HG03378 (cell line): ENCODE measurements around the gene BFSP2.

ENCODE experiments used
- ATAC-seq: cut with Tn5 transposase; IDR thresholded peaks from one replicate; pipeline ENCODE4 v1.9.1; 2021; ENCODE audit warnings: mild to moderate bottlenecking, moderate library complexity; ENCODE audit not compliant: unreplicated experiment

BFSP2 gene

DNA sequence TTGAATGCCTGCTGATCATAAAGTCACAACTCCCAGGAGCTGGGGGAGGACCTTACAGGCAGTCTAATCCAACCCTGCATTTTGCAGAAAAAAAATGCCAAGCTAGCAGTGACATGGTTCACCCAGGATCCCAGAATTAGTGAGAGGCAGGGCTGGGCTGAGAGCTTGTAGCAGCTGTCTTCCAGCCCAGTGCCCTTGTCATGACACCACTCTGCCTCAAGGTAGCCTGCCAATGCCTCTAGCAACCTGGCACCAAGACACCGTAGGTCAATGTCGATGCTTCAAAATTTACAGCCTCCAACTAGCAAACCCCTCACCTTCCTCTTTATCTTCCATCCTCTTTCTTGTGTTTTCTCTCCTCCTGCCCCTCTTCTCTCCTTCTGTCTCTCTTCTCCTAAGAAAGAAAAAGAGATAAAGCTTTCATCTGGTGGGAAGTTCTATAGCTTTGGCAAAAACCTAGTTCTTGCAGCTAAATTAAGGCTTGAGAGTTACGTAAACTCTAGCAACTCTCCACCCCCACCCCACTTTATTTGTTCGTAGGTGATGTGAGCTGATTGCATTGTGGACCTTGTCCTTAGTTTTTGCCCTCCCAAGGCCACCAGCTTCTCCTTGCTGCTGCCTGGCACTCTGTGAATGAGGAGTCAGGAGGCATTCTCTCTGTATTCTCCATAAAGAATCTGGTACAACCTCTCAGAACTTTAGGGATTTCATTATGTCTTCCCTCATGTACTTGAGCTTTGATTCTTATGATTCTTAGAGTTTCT lies 18.3 kb upstream of the BFSP2 start:
- ATAC-seq = no peak

- ATAC-seq = no peak
These were observed 16.7 kb upstream of the BFSP2 start for GRCh38 chr3:133383175-133383574.

DNA sequence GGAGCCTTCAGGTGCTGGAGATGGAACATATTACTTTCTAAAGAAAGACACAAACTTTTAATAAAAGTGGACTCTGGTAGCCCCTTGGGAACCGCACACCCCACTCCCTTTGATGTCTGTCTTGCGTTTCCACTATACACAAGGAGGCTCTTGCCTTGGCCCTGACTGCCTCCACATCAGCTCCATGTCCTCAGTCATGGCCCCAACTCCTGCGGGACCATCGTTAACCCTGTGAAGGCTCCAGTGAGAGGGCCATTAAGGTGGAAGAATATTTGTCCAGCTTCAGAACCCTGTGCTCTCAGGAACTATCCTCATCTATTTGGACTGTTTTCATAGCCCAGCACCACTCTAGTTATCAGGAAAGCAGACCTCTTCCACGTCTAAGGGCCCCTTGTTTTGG lies 16.1 kb upstream of the BFSP2 start:
- ATAC-seq = no peak

DNA sequence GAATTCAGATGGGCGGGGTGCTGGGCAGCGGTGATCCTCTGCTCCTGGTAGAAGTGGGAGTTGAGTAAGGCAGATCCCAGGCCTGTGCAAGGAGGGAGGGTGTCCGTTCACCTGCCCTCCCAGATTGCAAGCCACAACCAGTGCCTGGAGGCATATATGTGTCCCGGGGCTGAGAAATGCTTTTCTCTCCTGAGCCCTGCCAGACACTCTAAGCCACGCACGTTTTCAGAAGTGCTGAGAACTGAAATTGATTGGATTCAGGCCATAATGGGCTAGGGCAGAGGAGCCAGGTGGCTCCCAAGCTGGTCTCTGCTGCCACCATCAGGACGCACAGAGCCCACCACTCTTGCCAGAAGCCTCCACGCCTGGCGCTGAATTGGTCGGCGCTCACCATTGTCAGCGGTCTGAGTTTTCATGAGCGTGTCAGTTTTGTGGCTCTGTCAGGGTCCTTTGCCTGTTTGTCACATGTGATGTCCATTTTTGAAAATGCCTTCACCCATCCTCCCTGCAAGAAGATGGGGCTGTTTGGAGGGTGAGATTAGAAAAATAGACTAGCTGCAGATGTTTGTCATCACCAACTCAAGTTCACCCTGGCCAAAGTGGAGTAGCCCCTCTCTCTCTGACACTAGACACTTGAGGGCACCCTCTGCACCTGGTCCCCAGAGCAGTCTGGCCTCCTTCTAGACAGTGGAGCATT lies 15.4 kb upstream of the BFSP2 start:
- no peak for ATAC-seq

DNA sequence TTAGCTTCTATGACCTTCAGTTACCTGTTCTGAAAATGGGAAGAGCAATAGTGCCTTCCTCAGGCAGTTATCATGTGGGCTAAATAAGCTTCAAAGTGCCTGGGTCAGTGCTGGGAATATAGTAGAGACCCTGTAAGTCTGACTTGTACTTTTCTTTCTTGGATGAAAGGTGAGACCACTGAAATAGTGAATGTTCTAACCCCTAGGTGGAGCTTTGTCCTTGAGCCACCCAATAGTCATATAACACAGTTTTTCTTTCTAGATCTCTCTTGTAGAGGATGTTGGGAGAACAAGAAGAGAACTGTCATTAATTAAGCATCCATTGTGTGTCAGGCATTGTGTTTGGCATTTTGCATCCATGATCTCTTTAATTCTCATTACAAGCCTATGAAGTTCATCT lies 13.0 kb upstream of the BFSP2 start:
- ATAC-seq = no peak

GRCh38 chr3:133387341-133387740 lies 12.5 kb upstream of the BFSP2 start:
- no peak for ATAC-seq

DNA sequence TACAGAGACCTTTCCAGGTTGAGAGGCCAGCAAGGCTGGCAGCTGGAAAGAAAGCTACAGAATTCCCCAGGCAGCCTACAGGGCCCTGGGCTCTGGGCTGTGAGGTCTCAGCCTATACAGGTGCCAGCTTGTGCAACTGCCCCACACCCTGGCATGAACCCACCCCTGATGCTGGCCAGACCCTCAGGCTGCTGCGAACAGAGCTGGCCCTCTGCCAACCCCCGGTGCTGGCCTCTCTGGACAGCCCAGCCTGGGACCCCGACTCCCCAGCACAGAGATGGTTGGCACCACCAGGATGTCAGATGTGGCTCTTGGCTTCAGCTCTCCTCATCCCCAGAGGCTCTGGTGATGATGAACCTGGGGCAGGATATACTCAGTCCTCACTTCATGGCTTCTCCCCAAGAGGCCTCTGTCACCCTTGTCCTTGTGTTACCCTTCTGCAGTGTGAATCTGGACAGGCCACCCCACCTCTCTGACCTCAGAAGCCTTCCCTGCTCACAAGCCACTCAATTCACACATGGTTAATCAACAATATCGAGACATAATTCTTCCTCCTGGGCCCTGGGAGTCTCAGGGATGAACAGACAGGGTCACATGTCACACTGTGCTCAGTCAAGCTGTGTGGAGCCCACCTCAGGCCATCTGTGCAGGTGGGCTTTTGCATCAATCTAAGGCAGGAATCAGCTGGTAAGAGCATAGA lies 11.0 kb upstream of the BFSP2 start:
- ATAC-seq = no peak

- ATAC-seq = no peak
These were observed 9.1 kb upstream of the BFSP2 start for GRCh38 chr3:133390715-133391114.

DNA sequence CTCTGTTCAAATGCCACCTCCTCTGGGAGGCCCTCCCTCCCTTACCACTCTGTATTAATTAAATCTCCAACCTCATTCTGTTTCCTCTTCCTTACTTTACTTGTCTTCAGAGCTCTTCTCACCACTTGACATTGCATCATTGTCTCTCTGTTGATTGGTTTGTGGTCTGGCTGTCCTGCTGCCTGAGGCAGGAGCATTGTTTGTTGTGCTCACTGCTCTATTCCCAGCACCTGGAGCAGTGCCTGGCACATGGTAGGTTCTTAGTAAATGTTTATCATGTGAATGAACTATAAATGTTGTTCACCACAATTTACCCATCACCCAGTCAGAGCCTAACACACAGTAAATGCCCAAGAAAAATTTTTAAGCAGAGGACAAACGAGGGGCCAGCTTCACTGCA lies 6.7 kb upstream of the BFSP2 start:
- ATAC-seq = no peak

DNA sequence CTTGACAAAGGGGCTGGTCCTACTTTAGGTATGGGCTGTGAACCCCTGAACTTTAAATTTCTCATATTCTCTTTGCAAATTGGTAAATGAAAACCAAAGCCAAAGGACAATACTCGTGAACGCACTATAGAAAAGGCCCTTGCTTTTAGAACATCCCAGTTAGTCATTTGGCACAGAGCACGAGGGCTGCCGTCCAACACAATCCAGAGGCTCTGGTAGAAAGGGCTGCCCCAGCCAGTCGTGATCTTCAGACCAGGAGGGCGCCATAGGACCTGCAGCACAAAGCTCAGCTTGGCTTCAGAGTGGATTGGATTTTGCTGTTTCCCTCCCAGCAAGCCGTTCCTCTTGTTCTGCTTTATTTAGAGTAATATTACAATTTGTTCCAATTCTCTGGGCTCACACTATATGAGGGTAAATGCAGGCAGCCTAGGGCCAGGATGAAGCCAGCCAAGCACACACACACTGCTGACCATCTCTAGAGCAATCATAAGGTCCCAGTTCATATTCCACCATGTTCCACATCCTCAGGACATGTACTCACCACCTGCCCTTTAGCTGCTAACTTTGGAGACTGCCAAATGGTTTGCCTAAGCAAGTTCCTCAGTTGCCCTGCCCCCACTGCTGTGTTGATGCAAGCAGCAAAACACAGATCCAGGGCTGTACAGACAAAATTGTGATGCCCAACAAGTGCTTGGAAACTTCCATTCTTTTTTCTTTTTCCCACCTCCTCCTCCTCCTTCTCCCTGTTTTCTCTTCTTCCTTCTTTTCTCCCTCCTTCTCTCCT lies 6.0 kb upstream of the BFSP2 start:
- ATAC-seq = no peak

DNA sequence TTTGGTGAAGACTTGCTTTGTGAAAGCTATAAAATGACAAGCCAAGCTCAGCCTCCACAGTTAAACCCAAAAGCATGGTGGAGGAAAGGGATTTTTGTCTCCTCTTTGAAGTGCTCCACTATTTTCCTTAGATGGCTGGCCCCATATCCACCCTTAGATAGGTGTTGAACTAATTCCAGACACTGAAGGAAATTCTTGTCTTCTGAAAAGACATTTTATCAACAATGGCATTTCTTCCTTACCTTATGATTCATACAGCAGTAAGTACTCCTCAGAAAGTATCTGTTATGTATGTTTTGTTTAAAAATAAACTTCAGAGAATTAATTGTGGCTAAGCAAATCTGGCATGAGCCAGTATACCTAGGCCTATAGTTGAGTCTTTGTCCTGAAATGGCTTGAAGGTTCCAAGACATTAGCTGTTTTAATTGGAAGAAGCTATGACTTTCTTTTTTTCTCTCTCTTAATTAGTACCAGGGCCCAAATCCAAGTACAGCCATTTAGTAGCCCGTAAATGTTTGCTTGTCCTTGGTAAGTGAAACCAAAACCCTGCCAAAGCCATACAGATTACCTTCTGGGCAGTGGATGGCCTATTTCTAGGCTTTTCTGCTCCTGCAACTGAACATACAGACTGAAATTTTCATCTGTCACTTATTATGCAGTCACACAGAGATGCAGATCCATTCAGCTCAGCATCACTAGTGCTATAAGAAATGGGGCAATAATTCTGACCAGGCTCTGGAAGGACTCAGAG lies 5.1 kb upstream of the BFSP2 start:
- no peak for ATAC-seq

DNA sequence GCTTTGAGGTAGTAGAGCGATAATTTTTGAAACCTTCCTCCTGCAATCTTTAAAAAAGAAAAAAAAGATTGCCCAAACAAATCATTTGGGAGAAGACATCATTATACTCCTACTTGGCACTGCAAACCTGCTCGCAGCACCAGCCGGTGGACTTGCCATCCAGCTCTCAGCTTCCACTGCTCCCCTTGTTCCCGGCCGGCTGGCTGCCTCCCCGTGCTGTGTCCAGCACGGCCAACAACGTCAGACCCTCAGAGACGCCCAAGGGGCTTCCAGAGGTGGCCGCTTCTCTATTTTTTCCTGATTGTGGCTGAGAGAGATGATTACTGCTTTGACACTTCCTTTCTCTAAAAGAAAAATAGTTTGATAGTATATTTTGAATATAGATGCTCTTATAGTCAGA lies 3.0 kb upstream of the BFSP2 start:
- no peak for ATAC-seq

DNA sequence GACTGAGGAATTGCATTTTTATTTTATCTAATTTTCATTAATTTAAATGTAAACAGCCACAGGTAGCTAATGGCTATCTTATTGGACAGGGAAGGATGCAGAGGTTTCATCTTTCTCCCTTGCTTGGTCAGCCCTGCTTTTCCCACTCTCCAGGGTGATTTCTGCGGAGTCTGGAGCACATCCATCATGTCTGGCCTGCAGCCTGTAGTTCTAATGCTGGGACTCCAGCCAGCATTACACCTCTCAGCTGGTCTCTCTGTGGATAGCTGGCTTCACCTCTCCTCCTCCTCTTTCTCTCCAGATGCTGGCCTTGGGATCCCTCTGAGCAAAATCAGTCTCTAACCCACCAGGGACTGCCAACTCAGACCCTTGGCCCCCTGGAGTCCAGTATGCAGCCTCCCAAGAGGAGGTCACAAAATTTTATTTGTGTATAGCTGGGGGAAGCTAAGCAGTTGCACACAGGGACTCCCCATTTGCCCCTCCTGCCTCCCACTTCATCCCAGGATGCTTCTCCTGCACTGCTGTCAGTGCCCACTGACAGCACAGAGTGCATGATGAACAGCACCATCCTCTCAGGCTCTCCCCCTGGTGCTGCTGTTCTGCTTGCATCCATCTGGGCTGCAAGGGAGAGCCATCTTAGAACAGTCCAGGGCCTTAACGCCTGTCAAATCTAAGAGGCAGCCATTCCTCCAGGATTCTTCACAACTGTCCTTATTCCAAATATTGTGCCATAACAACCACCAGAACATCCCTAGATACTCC lies 1.7 kb downstream of the BFSP2 start:
- no peak for ATAC-seq

DNA sequence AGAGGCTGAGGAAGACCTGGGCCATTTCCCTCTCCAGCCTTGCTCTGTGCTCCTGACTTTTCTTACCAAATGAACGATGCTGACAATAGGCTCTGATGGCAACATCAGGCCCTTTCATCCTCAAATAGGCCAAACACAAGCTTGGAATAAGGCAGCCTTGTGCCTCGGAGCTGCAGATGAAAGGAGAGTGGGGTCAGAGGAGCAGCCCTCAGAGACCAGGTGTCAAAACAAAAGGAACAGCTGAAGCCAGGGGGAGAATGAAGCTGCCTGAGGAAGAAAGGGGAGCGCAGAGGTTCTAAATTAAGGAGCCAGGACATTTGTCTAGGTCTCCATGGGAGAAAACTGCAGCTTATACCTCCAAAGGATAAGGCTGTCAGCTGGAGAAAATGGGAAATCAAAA lies 5.1 kb downstream of the BFSP2 start:
- ATAC-seq = no peak

DNA sequence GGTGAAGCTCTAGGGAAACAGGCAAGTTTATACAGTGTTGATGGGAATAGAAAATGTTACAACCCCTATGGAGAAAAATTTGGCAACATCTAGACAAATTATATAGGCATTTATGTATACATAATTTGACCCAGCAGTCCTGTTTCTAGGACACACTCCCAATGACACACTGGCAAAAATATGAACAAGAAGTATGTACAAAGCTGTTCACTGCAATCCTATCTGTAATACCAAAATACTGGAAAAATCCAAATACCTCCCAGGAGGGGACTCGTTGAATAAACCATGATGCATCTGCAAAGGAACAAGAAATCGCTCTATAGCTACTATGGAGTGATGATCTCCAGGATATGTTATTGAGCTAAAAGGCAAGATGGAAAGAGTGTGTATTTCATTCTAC lies 8.5 kb downstream of the BFSP2 start:
- ATAC-seq = no peak

DNA sequence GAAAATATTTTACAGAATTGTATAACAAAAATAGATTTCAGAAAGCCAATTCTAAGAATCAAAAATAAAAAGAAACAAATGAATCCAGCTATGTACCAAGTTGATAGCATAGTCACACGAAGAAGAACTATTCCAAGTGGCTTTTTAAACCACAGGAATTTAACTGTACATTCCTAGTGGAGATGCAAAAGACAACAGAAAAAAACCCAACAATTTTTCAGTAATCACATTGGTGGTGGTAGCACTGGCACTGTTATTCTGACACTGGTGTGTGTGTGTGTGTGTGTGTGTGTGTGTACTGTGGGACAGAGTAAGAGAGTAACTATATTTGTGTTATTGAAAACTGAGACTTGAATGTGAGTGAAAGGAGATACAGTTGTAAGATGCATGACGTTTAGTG lies 9.1 kb downstream of the BFSP2 start:
- no peak for ATAC-seq

- no peak for ATAC-seq
These were observed 10.5 kb downstream of the BFSP2 start for GRCh38 chr3:133410191-133410892.

GRCh38 chr3:133412183-133413132 lies 12.6 kb downstream of the BFSP2 start:
- ATAC-seq = no peak
